Neural progenitor cell (in vitro differentiated cells): ENCODE data around the gene TADA2B. TPM values are rescaled to one million over a fixed set of nuclear protein-coding genes. Genes with fewer than 3 reads are reported as not detected.

Source experiments
- DNase-seq: peaks from one replicate; pipeline ENCODE4 v3.0.0-alpha.2; 2016; ENCODE audit warnings: low spot score
- H2AFZ ChIP-seq: fragments of 200-600 bp; sonication (generic); replicated peaks from 2 replicates; pipeline ENCODE4 v1.6.1; 2016; ENCODE audit warnings: antibody characterized with exemption
- H3F3A ChIP-seq: fragments of 200-600 bp; sonication (generic); 2 replicates; pipeline ENCODE4 v1.6.1; 2016; ENCODE audit warnings: antibody characterized with exemption, low read depth
- H3K27ac ChIP-seq: fragments of 200-600 bp; sonication (generic); 2 replicates; pipeline ENCODE4 v1.5.1; 2016; ENCODE audit warnings: mild to moderate bottlenecking
- H3K27me3 ChIP-seq: fragments of 200-600 bp; sonication (generic); 2 replicates; pipeline ENCODE4 v1.6.1; 2016; ENCODE audit warnings: mild to moderate bottlenecking, moderate library complexity
- H3K36me3 ChIP-seq: fragments of 200-600 bp; sonication (generic); 2 replicates; pipeline ENCODE4 v1.5.1; 2016
- H3K4me1 ChIP-seq: fragments of 200-600 bp; sonication (generic); 2 replicates; pipeline ENCODE4 v1.6.1; 2016; ENCODE audit warnings: mixed run types
- H3K4me2 ChIP-seq: fragments of 200-600 bp; sonication (generic); 2 replicates; pipeline ENCODE4 v1.6.1; 2016
- H3K4me3 ChIP-seq: fragments of 200-600 bp; sonication (generic); 2 replicates; pipeline ENCODE4 v1.5.1; 2016
- H3K79me2 ChIP-seq: fragments of 200-600 bp; sonication (generic); 2 replicates; pipeline ENCODE4 v1.6.1; 2016; ENCODE audit warnings: low read depth
- H3K9ac ChIP-seq: fragments of 200-600 bp; sonication (generic); 2 replicates; pipeline ENCODE4 v1.6.1; 2016
- H3K9me3 ChIP-seq: fragments of 200-600 bp; sonication (generic); 2 replicates; pipeline ENCODE4 v1.5.1; 2016; ENCODE audit warnings: low read depth
- H4K20me1 ChIP-seq: fragments of 200-600 bp; sonication (generic); 2 replicates; pipeline ENCODE4 v1.6.1; 2016; ENCODE audit warnings: low read depth
- H3K27ac Mint-ChIP-seq: 3 replicates; pipeline ENCODE4 v1.8.0; 2021; ENCODE audit warnings: mixed read lengths
- H3K27me3 Mint-ChIP-seq: 2 replicates; pipeline ENCODE4 v1.8.0; 2022; ENCODE audit warnings: low read depth, mild to moderate bottlenecking, inconsistent platforms, moderate library complexity, mixed read lengths; ENCODE audit not compliant: insufficient read depth
- H3K36me3 Mint-ChIP-seq: 3 replicates; pipeline ENCODE4 v1.8.0; 2021; ENCODE audit warnings: mixed read lengths
- H3K4me1 Mint-ChIP-seq: 3 replicates; pipeline ENCODE4 v1.8.0; 2021; ENCODE audit warnings: mixed read lengths
- H3K4me3 Mint-ChIP-seq: 3 replicates; pipeline ENCODE4 v1.8.0; 2021; ENCODE audit warnings: mild to moderate bottlenecking, moderate library complexity, mixed read lengths
- H3K9me3 Mint-ChIP-seq: 3 replicates; pipeline ENCODE4 v1.8.0; 2020; ENCODE audit warnings: mixed read lengths
- CTCF ChIP-seq: fragments of 200-600 bp; sonication (generic); IDR thresholded peaks from 2 replicates; pipeline ENCODE4 v1.5.1; 2017; ENCODE audit warnings: antibody characterized with exemption, mild to moderate bottlenecking
- EZH2 ChIP-seq: fragments of 200-600 bp; sonication (generic); IDR thresholded peaks from 2 replicates; pipeline ENCODE4 v1.6.1; 2017; ENCODE audit warnings: antibody characterized with exemption, mild to moderate bottlenecking, moderate library complexity
- EZH2phosphoT487 ChIP-seq: fragments of 200-600 bp; sonication (generic); IDR thresholded peaks from 2 replicates; pipeline ENCODE4 v1.6.1; 2017; ENCODE audit warnings: antibody characterized with exemption
- total RNA-seq: library from RNA; depleted of rRNA; stranded (reverse); fragments of >200 nt; gene quantifications from 2 replicates; pipeline ENCODE4 v1.2.3, GENCODE V29; 2015; ENCODE audit warnings: low replicate concordance

TADA2B gene
- total RNA-seq, 1 donor from 2014 or later, result 12.6 TPM

DNA sequence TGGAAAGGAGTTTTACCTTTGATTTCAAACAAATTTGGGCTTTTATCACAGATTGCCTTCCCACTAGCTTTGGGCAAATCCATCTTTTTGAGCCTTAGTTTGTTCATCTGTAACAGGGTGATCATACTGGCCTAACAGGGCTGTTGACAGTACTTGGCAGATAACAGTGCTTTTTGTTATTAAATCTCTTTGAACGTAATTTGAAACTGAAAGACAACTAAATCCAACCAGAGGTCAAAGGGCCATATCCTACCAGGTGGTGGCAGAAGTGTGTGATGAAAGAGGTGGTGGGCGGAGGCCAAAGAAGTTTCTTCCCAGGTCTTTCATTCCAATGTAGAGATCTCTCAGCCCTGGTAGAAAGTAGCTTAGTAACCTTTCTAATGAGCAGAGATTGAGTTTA is 35.2 kb upstream of the TADA2B start:
- no peak overlapping the region for H2AFZ ChIP-seq
- peak overlapping the region; percentile 53 for H3K4me2 ChIP-seq
- H3K4me3 ChIP-seq, result no peak overlapping the region

DNA sequence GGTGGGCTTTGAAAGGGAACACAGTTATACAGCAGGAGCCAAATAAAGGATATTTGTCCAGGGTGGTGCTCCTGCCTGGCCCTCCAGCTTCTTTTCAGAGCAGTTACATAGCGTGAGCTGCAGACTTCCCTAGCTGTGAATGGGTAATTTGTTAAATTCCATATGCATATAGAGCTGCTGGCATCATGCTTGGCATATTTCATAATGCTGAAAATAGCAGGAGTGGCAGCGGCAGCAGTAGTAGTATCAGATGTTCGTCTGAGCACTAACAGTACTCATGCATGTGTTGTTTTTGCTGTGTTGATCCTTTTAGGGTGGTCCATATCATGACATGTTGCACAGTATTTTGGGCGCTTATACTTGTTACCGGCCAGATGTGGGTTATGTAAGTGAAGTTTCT is 33.6 kb upstream of the TADA2B start:
- no peak for DNase-seq
- no peak overlapping the region for H3K9ac ChIP-seq
- peaks cover 37% of the 10 kb centered on the region for H3K36me3 Mint-ChIP-seq

More for the DNA sequence above, 35.2 kb upstream of the TADA2B start:
- Histone ChIP-seq H4K20me1 (peaks cover 63% of the 10 kb centered on the region), H3K9me3 (no peaks in the 10 kb centered on the region), H3K4me1 (peaks cover 17% of the 10 kb centered on the region), H3K27ac (peak overlapping the region; percentile 89), H3K79me2 (peaks cover 12% of the 10 kb centered on the region), H3K27me3 (no peaks in the 10 kb centered on the region), H3K36me3 (no peaks in the 10 kb centered on the region), H3K9ac (no peak overlapping the region), H3F3A (peaks cover 20% of the 10 kb centered on the region)
- H3K4me3 Mint-ChIP-seq, result no peak overlapping the region
- peaks cover 3% of the 10 kb centered on the region for H3K27me3 Mint-ChIP-seq
- H3K36me3 Mint-ChIP-seq, result peaks cover 29% of the 10 kb centered on the region
- peaks cover 31% of the 10 kb centered on the region for H3K4me1 Mint-ChIP-seq
- no peaks in the 10 kb centered on the region for H3K9me3 Mint-ChIP-seq
- no peak for TF ChIP-seq CTCF
- TF ChIP-seq EZH2phosphoT487, result no peak
- no peak for TF ChIP-seq EZH2
- DNase-seq, result no peak
- no peak overlapping the region for H3K27ac Mint-ChIP-seq

DNA sequence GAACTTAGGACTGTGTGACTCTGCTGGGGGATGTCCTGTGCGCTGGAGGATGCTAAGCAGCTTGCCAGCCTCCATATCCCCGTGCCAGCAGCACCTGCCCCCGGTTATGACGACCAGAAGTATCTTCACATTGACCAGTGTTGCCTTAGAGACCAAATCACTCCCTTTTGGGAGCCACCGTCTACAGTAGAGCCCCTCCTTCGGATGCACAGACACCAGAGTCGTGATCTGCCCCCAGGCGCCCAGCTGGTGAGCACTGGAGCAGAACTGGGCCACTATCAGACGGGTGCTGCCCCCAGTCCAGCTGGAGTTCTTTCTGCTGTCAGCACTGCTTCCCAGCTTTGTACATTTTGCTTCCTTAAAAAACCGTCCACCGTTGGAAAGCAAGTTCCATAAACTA is 30.0 kb upstream of the TADA2B start:
- no peak for TF ChIP-seq CTCF
- TF ChIP-seq EZH2, result no peak
- no peak for TF ChIP-seq EZH2phosphoT487
- Mint-ChIP-seq H3K36me3 (peaks cover 39% of the 10 kb centered on the region), H3K9me3 (no peaks in the 10 kb centered on the region), H3K27ac (no peak overlapping the region), H3K4me3 (no peak overlapping the region), H3K27me3 (no peaks in the 10 kb centered on the region), H3K4me1 (peaks cover 5% of the 10 kb centered on the region)
- H3K9ac ChIP-seq, result no peak overlapping the region
- H3K36me3 ChIP-seq, result no peaks in the 10 kb centered on the region
- H3K4me2 ChIP-seq, result no peak overlapping the region
- DNase-seq, result no peak
- H3K4me3 ChIP-seq, result no peak overlapping the region
- H3K79me2 ChIP-seq, result peaks cover 7% of the 10 kb centered on the region
- H3K27ac ChIP-seq, result no peak overlapping the region
- peaks cover under 1% of the 10 kb centered on the region for H3K4me1 ChIP-seq
- peaks cover 16% of the 10 kb centered on the region for H4K20me1 ChIP-seq
- H3F3A ChIP-seq, result no peaks in the 10 kb centered on the region
- no peak overlapping the region for H2AFZ ChIP-seq
- no peaks in the 10 kb centered on the region for H3K9me3 ChIP-seq
- no peaks in the 10 kb centered on the region for H3K27me3 ChIP-seq

More for the DNA sequence above, 33.6 kb upstream of the TADA2B start:
- Histone ChIP-seq H4K20me1 (peaks cover 48% of the 10 kb centered on the region), H3K4me1 (peaks cover 17% of the 10 kb centered on the region), H3K27me3 (no peaks in the 10 kb centered on the region), H3K9me3 (no peaks in the 10 kb centered on the region), H3K79me2 (peaks cover 7% of the 10 kb centered on the region), H2AFZ (no peak overlapping the region), H3K4me2 (no peak overlapping the region), H3K27ac (no peak overlapping the region), H3K4me3 (no peak overlapping the region), H3F3A (peaks cover 20% of the 10 kb centered on the region), H3K36me3 (no peaks in the 10 kb centered on the region)
- Mint-ChIP-seq H3K27me3 (peaks cover 2% of the 10 kb centered on the region), H3K27ac (no peak overlapping the region), H3K4me3 (no peak overlapping the region), H3K4me1 (peaks cover 28% of the 10 kb centered on the region), H3K9me3 (no peaks in the 10 kb centered on the region)
- TF ChIP-seq EZH2 (no peak), EZH2phosphoT487 (no peak), CTCF (no peak)
